Sigmoid colon (tissue), 3 donors: ENCODE data around the gene MAGI2.

Source experiments
- CTCF ChIP-seq, 4 experiments: fragments of 450-650 bp in 3 of 4; fragments of 200-600 bp in 1 of 4; IDR thresholded peaks; one replicate each; pipeline ENCODE4 v1.5.1; 2016 to 2019; ENCODE audit warnings: antibody characterized with exemption in 4 of 4, mild to moderate bottlenecking in 3 of 4, moderate library complexity in 2 of 4
- POLR2A ChIP-seq, 2 donors: fragments of 450-650 bp; IDR thresholded peaks; one replicate each; pipeline ENCODE4 v1.6.1; 2016; ENCODE audit warnings: antibody characterized with exemption in 2 of 2, mild to moderate bottlenecking in 2 of 2, moderate library complexity in 2 of 2

DNA sequence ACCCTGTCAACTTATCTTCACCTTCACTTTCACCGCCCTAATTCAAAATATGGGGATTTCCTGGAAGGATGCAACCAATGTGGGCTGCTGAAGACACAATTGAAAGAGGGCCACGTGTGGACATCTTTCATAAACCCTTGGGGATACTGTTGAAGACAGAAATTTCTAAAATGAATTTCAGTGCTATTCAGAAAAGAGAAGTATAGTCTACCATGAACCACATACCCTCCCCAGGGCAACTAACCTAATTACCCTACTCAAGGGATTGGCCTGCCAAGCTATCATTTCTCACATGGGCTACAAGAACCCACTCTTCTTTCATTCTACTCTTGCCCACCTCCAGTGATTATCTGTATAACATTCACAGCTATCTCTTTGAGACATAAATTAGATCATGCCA, 1428.9 kb downstream of the MAGI2 start:
- TF ChIP-seq POLR2A (IDR thresholded peaks at IDR 0.05), result no peak
- TF ChIP-seq CTCF (IDR thresholded peaks at IDR 0.05), result no peak
